Posterior cingulate gyrus (tissue), 11 donors: Measurements from ENCODE around the gene MPST.
A peak's percentile ranks its signal among the peaks of the same experiment; 100 is the strongest.

Experiments
- DNase-seq, 10 donors: peaks; one replicate each; pipeline versions ENCODE4 v3.0.0 to v3.0.0-alpha.2; 2020 to 2021; ENCODE audit warnings: mixed read lengths in 3 of 10
- intact Hi-C: fragments of 100-400 bp; cut with DNase I; formaldehyde crosslinking; loops from one replicate; pipeline ENCODE4 v1.15.1; 2023

The MPST gene

DNA sequence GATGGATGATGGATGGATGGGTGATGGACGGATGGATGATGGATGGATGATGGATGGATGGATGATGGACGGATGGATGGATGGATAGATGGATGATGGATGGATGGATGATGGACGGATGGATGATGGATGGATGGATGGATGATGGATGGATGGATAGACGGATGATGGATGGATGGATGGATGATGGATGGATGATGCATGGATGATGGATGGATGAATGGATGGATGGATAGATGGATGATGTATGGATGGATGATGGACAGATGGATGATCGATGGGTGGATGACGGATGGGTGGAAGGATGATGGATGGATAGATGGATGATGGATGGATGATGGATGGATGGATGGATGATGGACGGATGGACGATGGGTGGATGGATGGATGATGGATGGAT is 53.1 kb downstream of the MPST start:
- intact Hi-C loops, result no loop called here
- DNase-seq, result no peak

DNA sequence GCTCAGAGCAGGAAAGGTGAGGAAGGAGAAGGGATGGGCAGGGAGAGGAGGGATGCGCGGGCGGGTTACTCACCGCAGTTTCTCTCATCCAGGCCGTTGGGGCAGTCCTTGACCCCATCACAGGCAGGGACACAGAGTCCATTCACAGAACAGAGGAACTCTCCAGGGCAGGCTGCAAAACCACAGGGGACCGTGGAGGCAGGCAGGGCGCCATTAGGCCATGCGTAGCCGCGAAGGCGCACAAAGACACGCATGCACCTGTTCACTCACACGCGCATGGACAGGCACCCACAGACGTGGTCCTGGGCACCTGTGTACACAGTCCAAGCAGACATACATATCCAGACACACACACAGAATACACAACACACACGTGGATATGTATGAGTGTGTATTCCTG is 55.0 kb downstream of the MPST start:
- no peak for DNase-seq
- intact Hi-C loops, result no loop called here

DNA sequence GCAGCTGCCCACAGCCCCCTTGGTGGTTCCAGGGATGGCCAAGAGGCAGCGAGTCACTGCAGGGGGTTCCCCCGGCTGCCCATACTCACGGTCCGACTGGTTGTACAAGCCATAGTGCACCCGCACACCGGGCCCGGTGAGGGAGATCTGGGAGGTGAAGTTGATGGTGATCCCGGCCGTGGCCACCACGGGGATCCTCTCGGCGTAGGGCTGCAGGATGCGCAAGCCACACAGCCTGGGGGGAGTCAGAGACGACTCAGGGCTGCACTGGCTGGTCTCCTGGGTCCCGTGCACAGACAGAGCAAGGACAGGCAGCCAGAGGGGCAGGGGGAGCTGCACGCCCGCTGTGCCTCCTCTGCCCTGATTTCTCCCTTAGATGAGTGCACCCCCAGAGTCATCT is 55.5 kb downstream of the MPST start:
- no peak for DNase-seq
- intact Hi-C loops, result no loop called here

DNA sequence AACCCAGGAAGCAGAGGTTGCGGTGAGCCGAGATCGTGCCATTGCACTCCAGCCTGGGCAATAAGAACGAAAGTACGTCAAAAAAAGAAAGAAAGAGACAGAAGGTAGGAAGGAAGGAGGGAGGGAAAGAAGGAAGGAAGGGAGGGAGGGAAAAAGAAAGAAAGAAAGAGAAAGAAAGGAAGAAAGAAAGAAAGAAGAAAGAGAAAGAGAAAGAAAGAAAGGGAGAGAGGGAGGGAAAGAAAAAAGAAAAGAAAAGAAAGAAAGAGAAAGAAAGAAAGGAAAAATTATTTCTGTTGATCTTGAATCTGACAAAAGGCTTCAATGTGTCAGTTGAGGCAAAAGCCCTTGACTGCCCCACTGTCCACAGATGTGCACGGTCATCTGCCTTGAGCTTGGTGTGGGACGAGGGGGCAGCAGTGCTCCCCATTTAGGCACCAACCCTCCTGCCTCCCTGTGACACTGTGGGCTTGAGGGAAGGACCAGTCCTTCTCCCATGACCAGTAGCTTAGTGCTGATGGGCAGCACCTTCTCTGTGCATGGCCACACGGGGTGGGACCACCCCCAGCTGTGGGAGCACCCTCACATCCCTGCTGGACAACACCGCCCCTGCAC is 56.4 kb downstream of the MPST start:
- intact Hi-C loops, result loop anchor here (2.0 kb wide), 1 partner anchor 123 kb away; no protein-coding TSS in a partner anchor
- no peak for DNase-seq

DNA sequence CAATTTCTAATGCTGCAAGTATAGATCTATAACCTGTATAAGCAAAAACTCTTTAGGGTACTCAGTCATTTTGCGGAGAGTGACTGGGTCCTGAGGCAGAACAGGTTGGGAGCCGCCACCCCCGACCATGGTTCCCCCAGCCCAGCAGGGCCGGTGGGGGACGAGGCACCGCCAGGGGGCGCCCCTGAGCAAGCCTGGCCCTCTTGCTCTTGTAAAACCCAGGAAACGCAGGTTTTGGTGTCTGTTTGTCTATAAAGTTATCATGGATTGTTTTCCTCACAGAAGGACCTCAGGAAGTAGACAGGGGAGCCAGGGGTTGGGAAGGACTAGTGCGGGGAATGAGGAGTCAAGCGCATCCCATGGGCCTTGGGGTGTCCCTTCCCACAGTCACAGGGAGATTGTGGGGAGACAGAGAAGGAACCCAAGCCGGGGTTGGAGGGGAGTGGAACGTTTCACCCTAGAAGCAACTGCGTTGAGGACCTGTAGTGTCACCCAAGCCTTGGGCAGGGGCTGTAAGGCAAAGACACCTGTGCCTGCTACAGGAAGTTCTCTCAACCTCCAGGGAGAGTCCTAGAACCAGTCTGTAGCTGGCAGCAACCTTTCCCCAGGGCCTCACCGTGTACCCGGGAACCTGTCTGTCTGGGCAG is 58.4 kb downstream of the MPST start:
- intact Hi-C loops, result loop anchor here (2.0 kb wide), 1 partner anchor 121 kb away; no protein-coding TSS in a partner anchor
- DNase-seq, result peak in 5 of 10 donors; percentile 55 to 91 (median 62)

DNA sequence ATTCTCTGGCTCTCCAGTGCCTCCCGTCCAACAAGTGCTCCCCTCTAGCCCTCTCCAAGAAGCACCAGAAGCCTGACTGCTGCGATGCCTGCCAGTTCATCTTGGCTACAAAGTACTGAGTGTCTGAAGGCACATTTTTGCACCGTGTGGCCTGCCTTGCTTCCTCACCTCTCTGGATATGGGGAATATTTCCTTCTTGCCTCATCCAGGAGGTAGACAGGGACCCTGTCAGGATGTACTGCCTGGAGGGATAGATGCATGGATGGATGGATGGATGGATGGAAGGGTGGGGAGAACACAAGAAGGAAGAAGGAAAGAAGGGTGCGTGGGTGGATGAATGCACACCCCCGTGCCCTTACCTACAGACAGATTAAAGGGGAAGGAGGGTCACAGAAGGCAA is 59.6 kb downstream of the MPST start:
- intact Hi-C loops, result no loop called here
- DNase-seq, result no peak
